Retinal pigment epithelial cell (primary cell): ENCODE results near the gene KCNC1.

Experiments used
- DNase-seq: peaks from one replicate; pipeline ENCODE4 v3.0.0-alpha.2; 2010; ENCODE audit warnings: low read depth
- H3K4me3 ChIP-seq: 2 replicates; pipeline ENCODE4 v1.5.1; 2011; ENCODE audit warnings: mild to moderate bottlenecking, low read length, control low read depth, moderate library complexity
- CTCF ChIP-seq: conservative IDR thresholded peaks from 2 replicates; pipeline ENCODE4 v1.5.1; 2011; ENCODE audit warnings: low read depth, low read length, control low read depth, inconsistent platforms

Gene KCNC1

GRCh38 chr11:17744151-17744940 lies 9.8 kb downstream of the KCNC1 start:
- no peak overlapping the region for H3K4me3 ChIP-seq
- TF ChIP-seq CTCF: no peak
- DNase-seq: no peak

- TF ChIP-seq CTCF: no peak
- no peak overlapping the region for H3K4me3 ChIP-seq
- DNase-seq: no peak
Observed at GRCh38 chr11:17745023-17745772, 10.6 kb downstream of the KCNC1 start.

- TF ChIP-seq CTCF: no peak
- no peak for DNase-seq
- H3K4me3 ChIP-seq: no peak overlapping the region
Observed at GRCh38 chr11:17746096-17746495, 11.5 kb downstream of the KCNC1 start.

GRCh38 chr11:17747131-17747955 lies 12.8 kb downstream of the KCNC1 start:
- DNase-seq: no peak
- H3K4me3 ChIP-seq: no peak overlapping the region
- TF ChIP-seq CTCF: no peak

GRCh38 chr11:17748044-17748443 lies 13.5 kb downstream of the KCNC1 start:
- H3K4me3 ChIP-seq: no peak overlapping the region
- DNase-seq: no peak
- TF ChIP-seq CTCF: no peak

GRCh38 chr11:17748761-17749721 lies 14.5 kb downstream of the KCNC1 start:
- H3K4me3 ChIP-seq: no peak overlapping the region
- DNase-seq: no peak
- no peak for TF ChIP-seq CTCF
